ENCODE data around the gene ZNF668. TPM values are rescaled to one million over a fixed set of nuclear protein-coding genes. Genes with fewer than 3 reads are reported as not detected.

ZNF668 gene
- total RNA-seq, 1 experiment from 2014 or later: 7.7 TPM

Other genes starting within 250 kb of the ZNF668 start
- 27.4 and 59.7 TPM in 2 replicates for gene BCL7C, start 180.2 kb downstream of the ZNF668 start, total RNA-seq (2014; rRNA removed; shearing (Covaris generic); ENCODE audit: low replicate concordance)
- gene CTF1, start 177.6 kb downstream of the ZNF668 start, total RNA-seq (2014; rRNA removed; shearing (Covaris generic); ENCODE audit: low replicate concordance): 0.94 and 1.1 TPM in 2 replicates
- gene FBXL19, start 150.7 kb downstream of the ZNF668 start, total RNA-seq (2014; rRNA removed; shearing (Covaris generic); ENCODE audit: low replicate concordance): 24.5 and 59.5 TPM in 2 replicates
- gene ORAI3, start 125.2 kb downstream of the ZNF668 start, total RNA-seq (2014; rRNA removed; shearing (Covaris generic); ENCODE audit: low replicate concordance): 34.0 and 60.7 TPM in 2 replicates
- 3.8 and 4.3 TPM in 2 replicates for gene SETD1A, start 116.5 kb downstream of the ZNF668 start, total RNA-seq (2014; rRNA removed; shearing (Covaris generic); ENCODE audit: low replicate concordance)
- gene HSD3B7, start 89.0 kb downstream of the ZNF668 start, total RNA-seq (2014; rRNA removed; shearing (Covaris generic); ENCODE audit: low replicate concordance): 0.65 and 2.7 TPM in 2 replicates
- gene STX1B, start 63.6 kb downstream of the ZNF668 start, total RNA-seq (2014; rRNA removed; shearing (Covaris generic); ENCODE audit: low replicate concordance): 0.07 and 0.11 TPM in 2 replicates
- 16.6 and 16.7 TPM in 2 replicates for gene STX4, start 40.7 kb downstream of the ZNF668 start, total RNA-seq (2014; rRNA removed; shearing (Covaris generic); ENCODE audit: low replicate concordance)
- 22.0 and 23.3 TPM in 2 replicates for gene ZNF646, start 182 bp upstream of the ZNF668 start, total RNA-seq (2014; rRNA removed; shearing (Covaris generic); ENCODE audit: low replicate concordance)
- gene PRSS53, start 14.7 kb upstream of the ZNF668 start, total RNA-seq (2014; rRNA removed; shearing (Covaris generic); ENCODE audit: low replicate concordance): 3.2 and 4.0 TPM in 2 replicates
- 70.2 and 93.9 TPM in 2 replicates for gene VKORC1, start 20.6 kb upstream of the ZNF668 start, total RNA-seq (2014; rRNA removed; shearing (Covaris generic); ENCODE audit: low replicate concordance)
- 28.4 and 37.5 TPM in 2 replicates for gene BCKDK, start 34.1 kb upstream of the ZNF668 start, total RNA-seq (2014; rRNA removed; shearing (Covaris generic); ENCODE audit: low replicate concordance)
- 37.2 and 42.7 TPM in 2 replicates for gene KAT8, start 43.4 kb upstream of the ZNF668 start, total RNA-seq (2014; rRNA removed; shearing (Covaris generic); ENCODE audit: low replicate concordance)
- not detected in 2 replicates for gene PRSS8, start 61.5 kb upstream of the ZNF668 start, total RNA-seq (2014; rRNA removed; shearing (Covaris generic); ENCODE audit: low replicate concordance)
- not detected in 2 replicates for gene PRSS36, start 75.8 kb upstream of the ZNF668 start, total RNA-seq (2014; rRNA removed; shearing (Covaris generic); ENCODE audit: low replicate concordance)
- gene FUS, start 105.9 kb upstream of the ZNF668 start, total RNA-seq (2014; rRNA removed; shearing (Covaris generic); ENCODE audit: low replicate concordance): 51.4 and 61.7 TPM in 2 replicates
- gene PYCARD, start 128.5 kb upstream of the ZNF668 start, total RNA-seq (2014; rRNA removed; shearing (Covaris generic); ENCODE audit: low replicate concordance): 78.0 and 206 TPM in 2 replicates
- gene TRIM72, start 139.9 kb upstream of the ZNF668 start, total RNA-seq (2014; rRNA removed; shearing (Covaris generic); ENCODE audit: low replicate concordance): not detected in 2 replicates
- gene PYDC1, start 142.9 kb upstream of the ZNF668 start, total RNA-seq (2014; rRNA removed; shearing (Covaris generic); ENCODE audit: low replicate concordance): not detected in 2 replicates
- gene ITGAM, start 185.7 kb upstream of the ZNF668 start, total RNA-seq (2014; rRNA removed; shearing (Covaris generic); ENCODE audit: low replicate concordance): not detected in 2 replicates

All from Karpas-422 (cell line).